Endothelial cell of umbilical vein (primary cell): Measurements from ENCODE around the gene KCTD16. TPM values are rescaled to one million over a fixed set of nuclear protein-coding genes. Genes with fewer than 3 reads are reported as not detected.

Experiments
- BruUV-seq: library from RNA; stranded (reverse); fragments of 400-500 nt; replicated peaks from 2 replicates; lab custom pipeline; 2021; lab: Mats Ljungman, UMichigan
- CTCF ChIA-PET: fragments of 300-600, 350-600 bp; sonication (Branson Sonifier 250); formaldehyde crosslinking; loops from one replicate; lab custom pipeline; 2021; ENCODE audit warnings: antibody characterized with exemption, inconsistent platforms; lab: Charles Lee
- POLR2A ChIA-PET: fragments of 300-600, 350-600 bp; sonication (Branson Sonifier 250); formaldehyde crosslinking; loops from one replicate; lab custom pipeline; 2021; ENCODE audit warnings: antibody characterized with exemption, inconsistent platforms; lab: Charles Lee
- DNase-seq: peaks from one replicate; pipeline ENCODE4 v3.0.0-alpha.2; 2011; ENCODE audit warnings: low read depth, low spot score
- FAIRE-seq: peaks from 2 replicates; lab custom pipeline; 2011; peaks lifted over from hg19 to GRCh38; lab: Jason Lieb, UNC
- H2AFZ ChIP-seq: 2 replicates; pipeline ENCODE4 v1.6.0; 2012; ENCODE audit warnings: low read depth, low read length, control low read depth, inconsistent platforms
- H3K27ac ChIP-seq: 2 replicates; pipeline ENCODE4 v1.5.1; 2011; ENCODE audit warnings: low read depth, mild to moderate bottlenecking, control low read depth, low read length, moderate library complexity; ENCODE audit not compliant: insufficient read depth
- H3K27me3 ChIP-seq, 2 experiments: 2 replicates each; pipeline versions ENCODE4 v1.6.0 to v1.6.1; 2011; ENCODE audit warnings: low read length in 2 of 2, mixed read lengths in 1 of 2; ENCODE audit not compliant: control insufficient read depth in 2 of 2, insufficient read depth in 2 of 2
- H3K36me3 ChIP-seq, 2 experiments: 2 replicates in 1 of 2; 3 replicates in 1 of 2; pipeline ENCODE4 v1.5.1; 2011; ENCODE audit warnings: low read length in 2 of 2, mild to moderate bottlenecking in 1 of 2, moderate library complexity in 1 of 2; ENCODE audit not compliant: control insufficient read depth in 2 of 2, insufficient read depth in 2 of 2; ENCODE audit errors: extremely low read depth in 1 of 2
- H3K4me1 ChIP-seq: 3 replicates; pipeline ENCODE4 v1.5.1; 2011; ENCODE audit warnings: mild to moderate bottlenecking, low read length; ENCODE audit not compliant: control insufficient read depth, insufficient read depth; ENCODE audit errors: extremely low read depth
- H3K4me2 ChIP-seq: 2 replicates; pipeline ENCODE4 v1.6.1; 2011; ENCODE audit warnings: low read length, control low read depth, mixed read lengths; ENCODE audit not compliant: insufficient read depth
- H3K4me3 ChIP-seq, 3 experiments: fragments of 200-600 bp in 1 of 3; sonication (generic), shearing (Covaris generic) in 1 of 3; replicated peaks in 1 of 3; 2 replicates each; pipeline ENCODE4 v1.5.1; 2011 to 2016; ENCODE audit warnings: control low read depth in 3 of 3, low read length in 3 of 3, mild to moderate bottlenecking in 2 of 3, inconsistent platforms in 1 of 3, low read depth in 1 of 3, moderate library complexity in 1 of 3; ENCODE audit not compliant: insufficient read depth in 1 of 3
- H3K79me2 ChIP-seq: 2 replicates; pipeline ENCODE4 v1.6.0; 2012; ENCODE audit warnings: low read length, inconsistent platforms; ENCODE audit not compliant: control insufficient read depth, insufficient read depth
- H3K9ac ChIP-seq: replicated peaks from 2 replicates; pipeline ENCODE3; 2011; ENCODE audit warnings: low read length, control low read depth; ENCODE audit not compliant: insufficient read depth; ENCODE audit errors: extremely low read depth
- H3K9me1 ChIP-seq: replicated peaks from 3 replicates; pipeline ENCODE4 v1.6.0; 2011; ENCODE audit warnings: mild to moderate bottlenecking, low read length; ENCODE audit not compliant: control insufficient read depth, insufficient read depth; ENCODE audit errors: extremely low read depth
- H3K9me3 ChIP-seq: replicated peaks from 2 replicates; pipeline ENCODE4 v1.5.1; 2012; ENCODE audit warnings: low read length, inconsistent platforms; ENCODE audit not compliant: control insufficient read depth, insufficient read depth
- H4K20me1 ChIP-seq: replicated peaks from 2 replicates; pipeline ENCODE3; 2011; ENCODE audit warnings: mild to moderate bottlenecking, low read length; ENCODE audit not compliant: control insufficient read depth, insufficient read depth; ENCODE audit errors: extremely low read depth
- CTCF ChIP-seq, 2 donors: IDR thresholded peaks; 1 replicate in 1 of 2; 2 replicates in 1 of 2; pipeline ENCODE4 v1.5.1; 2011; ENCODE audit warnings: low read length in 2 of 2, mild to moderate bottlenecking in 2 of 2, moderate library complexity in 2 of 2, control low read depth in 1 of 2, inconsistent platforms in 1 of 2, low read depth in 1 of 2; ENCODE audit not compliant: insufficient read depth in 1 of 2; ENCODE audit errors: extremely low read depth in 1 of 2
- EZH2 ChIP-seq: IDR thresholded peaks from 2 replicates; pipeline ENCODE4 v1.6.1; 2012; ENCODE audit warnings: borderline replicate concordance, low read depth, mild to moderate bottlenecking, moderate library complexity, low read length, inconsistent platforms; ENCODE audit not compliant: severe bottlenecking
- FOS ChIP-seq: IDR thresholded peaks from 2 replicates; pipeline ENCODE4 v1.6.1; 2011; ENCODE audit warnings: mild to moderate bottlenecking, low read length, moderate library complexity, borderline replicate concordance; ENCODE audit not compliant: insufficient read depth
- GATA2 ChIP-seq: IDR thresholded peaks from 2 replicates; pipeline ENCODE4 v1.7.0; 2011; ENCODE audit warnings: low read depth, mild to moderate bottlenecking, moderate library complexity, mixed read lengths, low read length; ENCODE audit not compliant: insufficient read length, insufficient read depth
- JUN ChIP-seq: IDR thresholded peaks from 2 replicates; pipeline ENCODE4 v1.6.1; 2011; ENCODE audit warnings: borderline replicate concordance, low read depth; ENCODE audit not compliant: insufficient read length, insufficient read depth
- MYC ChIP-seq: IDR thresholded peaks from one replicate; pipeline ENCODE4 v1.6.1; 2011; ENCODE audit warnings: mild to moderate bottlenecking, low read depth, low read length
- POLR2A ChIP-seq: IDR thresholded peaks from 2 replicates; pipeline ENCODE4 v1.6.1; 2012; ENCODE audit warnings: low read depth, mild to moderate bottlenecking, control low read depth, low read length
- dilution Hi-C: fragments of 300-500 bp; cut with MboI; formaldehyde crosslinking; loops from one replicate; pipeline ENCODE4 v1.15.0; 2019; ENCODE audit warnings: low sequenced_read_pairs; ENCODE audit not compliant: extremely low pct_ligation_motif_present
- intact Hi-C: fragments of 100-400 bp; cut with micrococcal nuclease; formaldehyde crosslinking; loops from one replicate; pipeline ENCODE4 v1.10.0; 2022
- polyA plus RNA-seq, 4 experiments: library from polyadenylated mRNA; depleted of rRNA in 3 of 4; stranded (reverse) in 3 of 4; unstranded in 1 of 4; fragments of >200 nt; gene quantifications; 2 replicates each; pipeline versions ENCODE4 v1.2.1 to v1.2.3, GENCODE V29; 2011 to 2012; ENCODE audit warnings: missing spikeins in 1 of 4
- total RNA-seq: library from RNA; stranded (reverse); gene quantifications from 2 replicates; pipeline ENCODE4 v1.2.3, GENCODE V29; 2021
- TF ChIP-seq, protein P1 (sequence below): IDR thresholded peaks from 2 replicates; pipeline ENCODE4 v1.6.1; 2011; ENCODE audit not compliant: insufficient read depth, insufficient read length

Gene KCTD16
- total and polyA plus RNA-seq, 2 donors (not counting 3 experiments of a cell fraction or from before 2014, with no cell fraction given) = 0.21 to 0.49 TPM

DNA sequence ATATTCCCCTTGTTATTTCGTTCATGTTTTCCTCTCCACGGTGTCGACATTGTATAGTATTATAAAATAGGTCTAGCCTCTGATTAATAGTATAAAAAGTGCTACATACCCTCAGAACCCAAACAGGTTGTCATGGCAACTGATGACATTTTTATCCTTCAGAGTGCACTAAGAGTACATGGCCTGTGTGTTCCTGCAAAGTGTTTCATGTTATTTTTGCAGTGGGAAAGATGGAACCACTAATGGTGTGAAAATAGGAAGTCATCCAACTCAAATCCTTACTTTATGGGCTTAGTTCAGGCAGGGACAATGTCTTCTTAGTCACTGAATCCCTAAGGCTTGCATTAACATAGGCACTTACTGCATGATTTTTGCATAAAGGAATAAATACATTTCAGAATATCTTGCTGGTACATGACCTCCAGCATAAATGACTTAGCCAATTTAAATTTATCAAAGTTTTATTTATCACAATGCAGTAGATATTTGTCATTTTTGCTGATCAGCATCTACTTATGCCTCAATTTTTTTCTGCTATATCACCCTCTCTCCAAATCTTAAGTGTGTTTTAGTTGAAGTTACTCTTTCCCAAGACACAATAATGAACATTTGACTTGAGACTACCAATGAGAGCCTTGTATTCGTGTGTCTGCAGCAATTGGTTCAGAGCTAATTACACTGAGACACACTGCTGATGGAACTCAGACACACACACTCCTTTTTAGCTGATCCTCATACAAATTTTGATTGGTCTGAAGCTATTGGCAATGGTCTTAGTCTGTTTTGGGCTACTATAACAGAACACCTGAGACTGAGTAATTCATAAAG is 243.7 kb downstream of the KCTD16 start:
- no peak overlapping the region for H2AFZ ChIP-seq
- no peaks in the 10 kb centered on the region for H3K9me1 ChIP-seq
- dilution Hi-C loops = no loop called here
- DNase-seq (no peak), FAIRE-seq (no peak)
- no peak overlapping the region for H3K9ac ChIP-seq
- H3K36me3 ChIP-seq = no peaks in the 10 kb centered on the region
- no peaks in the 10 kb centered on the region for H3K79me2 ChIP-seq
- CTCF ChIA-PET = interaction anchor here (1.3 kb wide), 1 partner anchor 13 kb away, joined by 3 read pairs; no protein-coding TSS in a partner anchor
- POLR2A ChIA-PET = no interaction called here
- intact Hi-C loops = no loop called here
- no peaks in the 10 kb centered on the region for H4K20me1 ChIP-seq
- H3K27me3 ChIP-seq = no peaks in the 10 kb centered on the region
- no peak for TF ChIP-seq EZH2
- TF ChIP-seq FOS = no peak
- TF ChIP-seq MYC = no peak
- no peak for TF ChIP-seq CTCF (IDR thresholded peaks at IDR 0.05; ENCODE audit: extremely low read depth in 1 of 2, insufficient read depth in 1 of 2, low read depth in 1 of 2, low read length in 2 of 2)
- TF ChIP-seq, protein P1, sequence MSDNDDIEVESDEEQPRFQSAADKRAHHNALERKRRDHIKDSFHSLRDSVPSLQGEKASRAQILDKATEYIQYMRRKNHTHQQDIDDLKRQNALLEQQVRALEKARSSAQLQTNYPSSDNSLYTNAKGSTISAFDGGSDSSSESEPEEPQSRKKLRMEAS = no peak
- no peak for TF ChIP-seq POLR2A
- no peak for TF ChIP-seq JUN
- no peak for TF ChIP-seq GATA2
- no peak overlapping the region for H3K27ac ChIP-seq
- no TSS peak for BruUV-seq
- no peaks in the 10 kb centered on the region for H3K9me3 ChIP-seq
- no peak overlapping the region for H3K4me3 ChIP-seq
- H3K4me2 ChIP-seq = no peak overlapping the region
- H3K4me1 ChIP-seq = no peaks in the 10 kb centered on the region
